Stimulated activated CD4-positive, alpha-beta T cell treated with anti-CD3 and anti-CD28 coated beads, Interleukin-1b, Interleukin-23, amount 100 ng/mL, for 1 hour (primary cell): Measurements from ENCODE around the gene PLAA.
"Not testable (repeated sequence)": the region's sequence is repeated elsewhere in the genome, so short reads cannot be mapped to it uniquely, and the experiment has no call there.

Experiments
- DNase-seq, 2 donors: peaks; one replicate each; pipeline ENCODE4 v3.0.0-alpha.2; 2020; ENCODE audit warnings: low read depth in 2 of 2

The PLAA gene

DNA sequence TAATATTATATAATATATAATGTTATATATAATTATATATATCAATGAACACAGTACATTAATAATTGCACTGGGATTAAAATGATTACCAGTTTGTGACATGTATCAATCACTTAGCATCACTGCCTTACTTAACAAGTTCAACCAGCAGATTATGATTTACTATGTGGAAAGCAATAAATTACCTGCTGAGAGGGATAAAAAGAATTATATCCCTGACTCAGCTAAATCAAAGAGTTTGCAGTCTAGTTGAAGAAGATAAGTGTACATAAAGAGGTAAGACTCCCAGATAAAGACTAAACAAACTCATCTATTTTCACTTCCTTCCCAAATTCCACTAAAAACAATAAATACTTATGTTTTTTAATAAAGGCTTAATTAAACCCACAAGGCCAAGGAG is 11.2 kb downstream of the PLAA start:
- DNase-seq: no peak

DNA sequence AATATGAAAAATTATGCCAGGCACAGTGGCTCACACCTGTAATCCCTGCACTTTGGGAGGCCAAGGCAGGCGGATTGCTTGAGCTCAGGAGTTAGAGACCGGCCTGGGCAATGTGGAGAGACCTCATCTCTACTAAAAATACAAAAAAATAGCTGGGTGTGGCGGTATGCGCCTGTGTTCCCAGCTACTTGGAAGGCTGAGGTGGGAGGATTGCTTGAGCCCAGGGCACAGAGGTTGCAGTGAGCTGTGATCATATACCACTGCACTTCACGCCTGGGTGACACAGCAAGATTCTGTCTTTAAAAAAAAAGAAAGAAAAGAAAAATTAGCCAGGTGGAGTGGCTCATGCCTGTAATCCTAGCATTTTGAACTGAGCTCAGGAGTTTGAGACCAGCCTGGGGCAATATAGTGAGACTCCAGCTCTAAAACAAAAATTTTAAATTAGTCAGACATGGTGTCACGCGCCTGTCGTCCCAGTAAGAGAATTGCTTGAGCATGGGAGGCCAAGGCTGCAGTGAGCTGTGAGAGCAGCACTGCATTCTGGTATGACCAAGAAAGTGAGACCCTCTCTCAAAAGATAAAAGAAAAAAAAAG is 18.0 kb downstream of the PLAA start:
- DNase-seq: no peak

DNA sequence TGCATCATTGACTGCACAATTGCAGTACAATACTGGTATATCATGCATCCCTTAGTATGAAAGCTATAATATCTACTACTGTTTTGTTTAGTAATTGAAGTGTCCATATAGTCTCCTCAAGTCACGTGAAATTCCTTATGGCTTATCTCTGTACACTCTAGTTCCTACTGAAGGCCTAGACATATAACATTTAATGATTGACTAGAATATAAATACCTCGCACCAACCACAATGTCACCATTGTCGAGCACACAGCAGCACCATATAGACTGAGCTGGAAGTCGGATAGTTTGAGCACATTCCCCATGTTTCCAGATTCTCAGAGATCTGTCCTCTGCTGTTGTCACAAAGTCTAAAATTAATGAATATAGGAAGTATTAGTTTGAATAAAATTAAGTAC is 21.4 kb downstream of the PLAA start:
- DNase-seq: no peak

DNA sequence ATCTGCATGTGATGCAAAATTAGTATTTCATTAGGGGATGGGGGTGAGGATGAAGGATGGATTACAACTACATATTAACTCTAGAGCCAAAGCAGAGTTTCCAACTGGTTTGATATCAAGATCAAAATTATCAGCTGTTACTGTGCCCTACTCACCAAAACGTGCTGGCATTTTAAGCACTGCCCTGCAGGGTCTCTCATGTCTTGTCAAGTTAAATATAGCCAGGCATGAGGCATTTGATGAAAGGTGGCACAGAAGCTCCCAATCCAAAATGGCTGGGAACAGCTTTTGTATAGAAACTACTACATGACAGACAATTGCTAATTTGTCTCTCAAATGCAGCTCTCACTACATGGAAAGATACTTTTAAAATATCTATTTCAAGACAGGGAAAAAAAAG is 27.3 kb downstream of the PLAA start:
- no peak for DNase-seq

DNA sequence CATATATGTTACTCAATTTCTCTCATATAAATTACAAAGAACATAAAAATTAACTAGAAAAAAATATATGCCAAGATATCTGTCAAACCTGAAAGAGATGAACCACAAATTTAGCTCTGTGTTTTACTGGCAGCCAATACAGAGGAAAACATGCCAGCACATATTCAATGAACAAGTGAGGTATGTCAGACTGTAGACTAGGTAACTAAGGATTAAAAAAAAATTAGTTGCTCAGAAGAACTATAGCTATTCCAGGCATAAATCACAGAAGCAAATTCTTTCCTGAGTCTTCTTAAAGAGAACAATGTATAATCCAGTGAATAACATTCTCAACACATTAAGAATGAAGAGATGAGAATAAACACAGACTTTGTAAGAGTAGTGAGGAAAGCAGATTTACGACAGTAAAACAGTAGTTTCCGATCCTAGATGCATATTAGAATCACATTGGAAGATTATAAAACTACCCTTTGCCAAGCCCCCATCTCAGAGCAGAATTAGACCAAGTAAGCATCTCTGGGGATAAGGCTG is 33.8 kb downstream of the PLAA start:
- DNase-seq: no peak

DNA sequence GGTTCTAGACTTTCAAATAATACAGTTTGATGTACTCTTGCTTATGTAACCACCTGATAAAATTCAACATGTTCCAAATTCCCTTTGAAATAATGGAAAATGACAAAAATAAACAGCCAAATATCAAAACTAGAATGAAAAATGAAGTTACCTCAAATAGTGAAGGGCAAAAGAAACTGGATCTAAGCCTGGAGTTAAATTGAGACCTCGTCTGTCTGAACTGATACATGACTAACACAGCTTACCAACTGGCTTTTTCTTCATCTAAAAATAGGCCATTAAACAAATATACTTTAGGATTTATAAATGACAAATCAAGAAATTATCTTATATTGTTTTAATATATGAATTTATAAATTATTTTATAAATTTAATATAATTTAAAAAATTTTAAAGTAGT is 42.4 kb downstream of the PLAA start:
- DNase-seq: no peak

DNA sequence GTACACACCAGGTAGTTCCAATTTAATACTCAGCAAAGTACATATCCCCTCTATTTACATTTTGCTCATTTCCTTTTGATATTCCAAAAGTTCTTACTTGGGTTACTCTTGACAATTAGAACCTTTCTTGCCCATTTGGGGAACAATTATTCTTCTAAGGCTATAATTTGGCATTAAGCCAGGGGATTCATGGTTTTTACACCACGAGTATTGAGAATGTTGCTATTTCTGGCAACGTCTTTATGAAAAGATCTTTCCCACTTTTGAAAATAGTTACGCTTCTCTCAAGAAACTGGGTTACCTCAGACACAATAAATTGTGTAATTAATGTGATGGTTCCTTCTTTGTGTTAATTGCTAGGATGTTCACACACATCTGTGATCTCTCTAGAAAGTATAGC is 43.0 kb downstream of the PLAA start:
- DNase-seq: no peak

DNA sequence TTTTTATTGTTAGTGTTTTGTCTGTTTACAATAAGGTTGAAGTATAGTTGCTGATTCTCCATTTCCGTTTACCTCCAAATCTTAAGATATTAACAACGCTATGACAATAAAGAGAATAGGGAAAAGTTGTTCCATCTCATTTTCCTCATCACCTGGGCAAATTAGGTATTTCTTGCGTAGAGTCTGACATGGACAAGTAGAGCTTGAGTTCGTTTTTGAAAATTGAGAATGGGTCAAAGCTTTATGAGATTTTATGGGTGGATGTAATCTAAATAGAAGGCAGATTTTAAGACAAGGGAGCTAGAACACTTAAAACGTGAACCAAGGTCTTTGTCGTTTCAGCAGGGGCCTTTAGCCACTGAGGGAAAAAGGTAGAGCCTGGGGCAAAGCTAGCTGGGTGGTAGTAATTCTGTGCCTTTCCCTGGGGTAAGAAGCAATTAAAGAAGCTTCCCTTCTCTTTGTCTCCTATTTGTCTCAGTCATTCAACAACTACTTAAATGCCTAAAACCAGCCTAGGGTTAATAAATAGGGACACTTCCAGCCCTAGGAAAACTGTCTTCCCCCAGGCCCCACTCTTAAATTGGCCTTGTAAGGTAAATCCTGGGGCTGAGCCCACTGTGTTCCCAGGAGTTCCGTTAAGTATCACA is 53.9 kb downstream of the PLAA start:
- DNase-seq: no peak

DNA sequence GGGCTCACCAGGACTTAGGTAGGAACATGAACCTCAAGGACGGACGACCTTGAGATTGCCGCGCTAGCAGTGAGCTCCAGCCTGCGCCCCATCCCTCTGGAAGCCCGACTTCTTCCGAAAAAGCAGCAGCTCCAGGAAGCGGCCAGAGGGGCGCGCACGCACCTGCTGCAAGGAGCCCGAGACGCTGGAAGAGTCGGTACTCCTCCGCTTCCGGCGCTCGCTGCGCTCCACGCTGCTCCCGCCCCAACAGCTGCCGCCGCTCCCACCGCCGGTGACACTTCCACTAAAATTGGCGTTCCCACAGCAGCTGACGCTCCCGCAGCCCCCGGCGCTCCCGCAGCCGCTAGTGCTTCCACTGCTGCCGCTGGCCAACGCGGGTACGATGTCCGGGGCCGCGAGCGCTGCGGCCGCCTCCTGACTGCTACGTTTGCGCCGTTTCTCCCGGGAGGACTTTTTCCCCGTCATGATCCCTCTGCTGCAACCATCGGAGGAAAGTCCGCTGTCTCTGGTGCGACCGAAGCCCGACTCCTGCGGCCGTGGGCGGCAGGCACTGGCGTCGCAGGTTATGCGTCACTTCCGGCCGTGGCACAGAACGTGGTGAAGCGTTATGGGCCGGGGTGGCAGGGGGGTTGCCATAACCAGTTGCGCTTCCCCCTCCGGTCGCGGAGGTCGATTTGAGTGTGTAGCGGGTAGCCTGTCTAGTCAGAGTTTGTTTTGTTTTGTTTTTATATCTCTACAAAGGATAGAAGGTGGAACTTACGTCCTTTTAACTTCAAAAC is 54.6 kb downstream of the PLAA start, which contains the start of gene CAAP1:
CAAP1 (minus strand) TSS at position 552 of the 779 bp plus-strand sequence; CDS start at position 465, 87 bp downstream.
- peak; percentile 70 to 81 for DNase-seq

DNA sequence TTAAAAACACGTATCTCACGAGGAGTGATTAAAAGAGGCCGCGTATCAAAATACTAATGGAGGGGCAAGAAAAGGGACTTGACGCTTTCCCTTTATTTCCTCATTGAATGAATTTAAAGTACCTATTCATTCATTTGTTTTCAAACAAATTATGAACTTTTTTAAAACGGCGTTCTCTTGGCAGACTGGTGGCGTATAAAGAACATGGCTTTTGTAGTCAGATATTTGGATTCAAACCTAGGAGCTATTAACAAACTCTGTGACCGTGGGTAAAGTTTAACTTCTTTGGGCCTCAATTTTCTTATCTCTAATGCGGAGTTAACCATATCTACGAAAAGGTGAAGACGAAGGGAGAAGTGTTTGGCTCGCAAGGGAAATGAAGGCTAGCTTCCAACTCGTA is 55.3 kb downstream of the PLAA start:
- no peak for DNase-seq

DNA sequence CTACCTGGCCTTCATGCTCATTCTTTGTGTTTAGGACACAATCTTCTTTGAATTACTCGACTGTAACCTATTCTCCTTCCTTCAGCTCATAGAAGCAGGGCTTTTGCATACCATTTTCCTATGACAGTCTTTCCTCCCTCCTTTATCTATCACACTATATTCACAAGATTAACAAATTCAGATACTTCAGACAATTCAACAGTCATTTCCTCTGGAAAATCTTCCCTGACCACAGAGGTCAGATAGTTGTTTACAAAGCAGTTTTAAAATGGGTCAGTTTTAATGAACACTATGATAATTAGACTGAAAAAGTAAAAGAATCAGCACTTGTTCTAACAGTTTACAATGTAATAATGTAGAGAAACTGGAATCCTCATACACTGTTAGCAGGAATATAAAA is 58.8 kb downstream of the PLAA start:
- no peak for DNase-seq

DNA sequence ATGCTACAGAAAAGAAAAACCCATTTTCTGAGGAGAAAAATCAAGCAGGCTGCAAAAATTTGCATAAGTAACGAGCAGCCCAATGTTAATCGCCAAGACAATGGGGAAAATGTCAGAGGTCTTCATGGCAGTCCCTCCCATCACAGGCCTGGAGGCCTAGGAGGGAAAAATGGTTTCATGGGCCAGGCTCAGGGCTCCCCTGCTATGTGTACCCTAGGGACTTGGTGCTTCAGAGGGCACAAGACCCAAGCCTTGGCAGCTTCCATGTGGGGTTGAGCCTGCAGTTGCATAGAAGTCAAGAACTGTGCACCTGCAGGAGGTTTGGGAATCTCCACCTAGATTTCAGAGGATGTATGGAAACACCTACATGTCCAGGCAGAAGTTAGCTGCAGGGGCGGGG is 64.9 kb downstream of the PLAA start:
- DNase-seq: no peak

DNA sequence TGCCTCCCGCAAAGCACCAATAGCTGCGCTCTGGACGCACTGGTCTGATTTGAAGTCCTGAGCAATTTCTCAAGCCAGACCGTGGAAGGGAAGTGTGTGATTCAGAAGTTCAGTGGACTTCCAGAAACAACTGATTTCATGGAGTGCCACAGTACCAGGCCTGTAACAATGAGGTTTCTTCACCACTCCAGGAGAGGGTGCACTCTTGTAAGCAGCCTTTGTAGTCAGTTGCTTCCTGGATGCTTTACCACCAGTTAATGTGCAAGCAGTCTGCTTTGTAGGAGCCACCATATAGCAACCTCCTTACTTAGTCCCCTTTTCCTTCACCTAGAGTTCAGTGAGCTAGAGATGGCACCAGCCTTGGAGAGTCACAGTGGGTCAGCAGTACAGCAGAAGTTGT is 66.8 kb downstream of the PLAA start:
- DNase-seq: no peak

DNA sequence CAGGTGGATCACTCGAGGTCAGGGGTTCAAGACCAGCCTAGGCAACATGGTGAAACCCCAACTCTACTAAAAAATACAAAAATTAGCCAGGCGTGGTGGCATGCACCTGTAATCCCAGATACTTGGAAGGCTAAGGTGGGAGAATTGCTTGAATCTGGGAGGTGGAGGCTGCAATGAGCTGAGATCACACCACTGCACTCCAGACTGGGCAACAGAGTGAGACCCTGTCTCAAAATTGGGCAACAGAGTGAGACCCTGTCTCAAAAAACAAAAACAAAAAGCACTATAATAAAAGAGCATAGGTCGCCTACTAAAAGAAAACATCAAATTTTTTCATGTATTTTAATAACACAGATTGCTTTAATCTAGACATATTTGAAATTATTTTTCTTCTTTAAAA is 71.9 kb downstream of the PLAA start:
- DNase-seq: not testable (repeated sequence)

DNA sequence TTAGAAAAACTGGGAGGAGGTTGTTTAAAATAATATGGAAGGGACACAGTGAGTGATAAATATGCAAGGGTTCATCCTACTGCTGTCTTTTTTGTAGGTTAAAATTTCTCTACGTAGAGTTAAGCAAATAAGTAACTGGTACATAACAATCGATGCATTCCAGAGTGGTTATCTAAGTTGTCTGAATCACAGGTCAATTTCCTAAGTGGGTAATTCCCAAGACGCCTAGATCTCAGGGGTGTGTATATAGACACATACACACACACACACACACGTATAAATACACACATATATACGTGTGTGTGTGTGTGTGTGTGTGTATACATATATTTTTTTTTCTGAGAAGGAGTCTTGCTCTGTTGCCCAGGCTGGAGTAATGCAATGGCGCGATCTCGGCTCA is 76.8 kb downstream of the PLAA start:
- no peak for DNase-seq

DNA sequence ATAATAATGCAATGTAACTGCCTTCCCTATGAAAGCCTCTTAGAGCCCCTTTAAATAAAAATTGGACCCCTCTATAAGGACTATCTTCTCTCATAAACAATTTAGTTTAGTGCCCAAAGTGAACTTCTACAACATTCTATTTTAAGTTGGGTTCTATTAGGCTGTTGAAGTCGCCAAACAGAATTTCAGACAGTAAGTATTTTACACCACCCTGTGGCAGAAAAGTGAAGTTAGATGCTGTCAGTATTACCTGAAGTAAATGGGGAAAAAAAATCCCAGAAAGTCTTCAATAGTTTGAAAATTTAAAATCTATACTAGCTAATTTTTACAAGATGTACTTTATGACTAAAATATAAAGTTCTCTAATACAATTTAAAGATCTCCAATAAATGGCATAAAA is 84.0 kb downstream of the PLAA start:
- no peak for DNase-seq

DNA sequence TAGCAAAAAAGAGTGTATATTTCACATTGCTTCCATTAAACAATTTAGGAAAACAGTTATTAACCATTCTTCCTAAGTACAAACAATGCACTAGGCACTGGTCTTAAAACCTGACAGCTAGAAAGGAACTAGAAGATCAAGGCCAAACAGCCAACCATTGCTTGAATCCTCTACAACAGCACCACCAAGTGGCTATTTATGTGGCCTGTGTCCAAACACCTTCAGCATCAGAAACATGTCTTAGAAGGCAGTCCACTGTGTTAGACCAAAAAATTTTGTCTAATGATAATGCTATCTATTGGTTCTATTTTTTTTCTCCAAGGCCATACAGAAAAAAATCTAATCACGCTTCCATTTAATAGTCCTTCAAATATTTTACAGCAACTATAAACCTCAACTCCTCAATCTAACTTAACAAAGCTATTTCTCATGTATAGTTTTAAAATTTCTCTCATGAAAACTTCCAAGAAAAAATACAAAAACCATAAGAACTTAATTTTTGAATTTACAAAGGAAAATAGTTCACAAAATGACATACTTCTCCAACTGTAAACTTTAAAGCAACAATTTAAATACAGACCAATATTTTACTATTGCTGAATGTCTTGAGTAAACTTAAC is 90.5 kb downstream of the PLAA start:
- DNase-seq: no peak
